ENCODE measurements around the gene STX11.

The STX11 gene

DNA sequence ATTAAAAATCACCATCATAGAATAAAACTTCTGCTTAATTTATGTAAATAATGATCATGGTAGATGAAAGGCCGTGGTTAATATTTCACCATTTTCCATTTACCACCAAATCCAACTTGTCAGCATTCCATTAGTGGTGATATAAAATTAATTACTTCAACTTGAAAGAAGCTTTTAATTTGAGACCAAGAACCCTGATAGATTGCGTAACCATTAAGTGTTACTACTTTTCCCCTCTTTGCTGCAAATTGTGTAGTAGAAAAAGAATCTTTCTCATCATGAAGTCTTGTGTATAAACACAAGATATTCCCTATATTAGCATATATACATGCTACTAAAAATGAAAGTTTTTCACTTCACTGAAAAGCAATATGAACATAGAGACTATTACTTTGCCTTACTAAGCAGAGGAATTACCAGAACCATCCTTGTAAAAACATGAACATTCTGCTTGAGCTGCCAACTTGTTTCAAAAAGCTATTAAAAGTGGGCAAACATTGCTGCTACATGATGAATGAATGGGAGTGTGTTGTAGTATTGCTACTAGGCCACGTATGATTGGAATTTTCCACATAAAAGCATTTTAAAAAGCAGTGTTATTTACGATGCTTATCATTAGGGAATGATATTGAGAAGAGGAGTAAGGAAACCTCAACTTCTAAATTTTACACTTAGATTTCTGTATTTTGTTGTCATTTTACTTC is 35.0 kb downstream of the STX11 start:
- H3K4me1 ChIP-seq (ENCODE audit: control extremely low read depth in 1 of 4, control insufficient read depth in 4 of 4, insufficient read depth in 4 of 4, low read length in 3 of 4), result peaks cover 0 to 7% (median 1%) of the 10 kb centered on the region in 4 experiments
- H3K9me3 ChIP-seq (ENCODE audit: control extremely low read depth in 1 of 5, control insufficient read depth in 4 of 5, insufficient read depth in 2 of 5, low read depth in 1 of 5, low read length in 4 of 5), result peaks cover 0 to 11% (median 4%) of the 10 kb centered on the region in 5 experiments
- no peak overlapping the region for H3K27ac ChIP-seq (ENCODE audit: insufficient read depth in 1 of 2, low read depth in 1 of 2, low read length in 2 of 2, poor library complexity in 1 of 2, severe bottlenecking in 2 of 2)
- POLR2A ChIA-PET, result no interaction called here
- no peak overlapping the region for H3K4me3 ChIP-seq (ENCODE audit: control insufficient read depth in 1 of 7, extremely low read depth in 1 of 7, insufficient read depth in 4 of 7, low read depth in 2 of 7, low read length in 6 of 7)
- no peak for DNase-seq
- no peaks in the 10 kb centered on the region for H3K27me3 ChIP-seq (replicated peaks in 2 of 5; ENCODE audit: control insufficient read depth in 4 of 5, insufficient read depth in 5 of 5, low read length in 4 of 5)
- H3K36me3 ChIP-seq (ENCODE audit: control insufficient read depth in 4 of 4, insufficient read depth in 4 of 4, low read length in 3 of 4), result peaks cover 4 to 16% (median 10%) of the 10 kb centered on the region in 4 experiments
- CTCF ChIA-PET, result interaction anchor here (0.6 kb wide), 1 partner anchor 10 kb away, joined by 3 read pairs; no protein-coding TSS in a partner anchor
- WGBS (ENCODE audit: insufficient coverage), result no CpG with 5 or more reads among the region's 4 CpGs

GRCh38 chr6:144186817-144187625 is 36.7 kb downstream of the STX11 start:
- peaks cover 0 to 11% (median 4%) of the 10 kb centered on the region in 5 experiments for H3K9me3 ChIP-seq (ENCODE audit: control extremely low read depth in 1 of 5, control insufficient read depth in 4 of 5, insufficient read depth in 2 of 5, low read depth in 1 of 5, low read length in 4 of 5)
- ChIA-PET POLR2A (no interaction called here), CTCF (interaction anchor here (1.6 kb wide), 1 partner anchor 77 kb away, joined by 3 read pairs; no protein-coding TSS in a partner anchor)
- H3K27ac ChIP-seq (ENCODE audit: insufficient read depth in 1 of 2, low read depth in 1 of 2, low read length in 2 of 2, poor library complexity in 1 of 2, severe bottlenecking in 2 of 2), result no peak overlapping the region
- H3K27me3 ChIP-seq (replicated peaks in 2 of 5; ENCODE audit: control insufficient read depth in 4 of 5, insufficient read depth in 5 of 5, low read length in 4 of 5), result no peaks in the 10 kb centered on the region
- peaks cover 0 to 7% (median 1%) of the 10 kb centered on the region in 4 experiments for H3K4me1 ChIP-seq (ENCODE audit: control extremely low read depth in 1 of 4, control insufficient read depth in 4 of 4, insufficient read depth in 4 of 4, low read length in 3 of 4)
- H3K36me3 ChIP-seq (ENCODE audit: control insufficient read depth in 4 of 4, insufficient read depth in 4 of 4, low read length in 3 of 4), result peaks cover 4 to 16% (median 10%) of the 10 kb centered on the region in 4 experiments
- no peak overlapping the region for H3K4me3 ChIP-seq (ENCODE audit: control insufficient read depth in 1 of 7, extremely low read depth in 1 of 7, insufficient read depth in 4 of 7, low read depth in 2 of 7, low read length in 6 of 7)
- no peak for DNase-seq
- WGBS (ENCODE audit: insufficient coverage), result 96% methylated on average over 77 of the region's 79 CpGs

DNA sequence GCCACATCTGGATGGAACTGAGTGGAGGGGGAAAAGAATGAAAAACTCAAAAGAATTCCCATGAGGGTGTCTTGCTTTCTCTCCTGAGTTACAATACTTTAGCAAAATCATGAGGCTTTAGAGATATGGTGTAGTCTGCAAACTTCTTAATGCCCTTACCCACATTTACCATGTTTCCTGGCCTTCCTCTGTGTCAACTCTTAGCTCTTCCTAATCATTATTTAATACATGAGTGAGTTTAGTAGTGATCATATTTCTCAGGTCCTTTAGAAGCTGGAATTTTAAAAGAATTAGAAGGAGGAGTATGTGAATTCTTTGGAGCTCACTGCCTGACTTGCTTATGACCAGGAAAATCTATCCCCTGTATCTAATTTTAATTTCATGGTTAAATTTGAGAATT is 39.0 kb downstream of the STX11 start:
- Histone ChIP-seq H3K9me3 (ENCODE audit: control extremely low read depth in 1 of 5, control insufficient read depth in 4 of 5, insufficient read depth in 2 of 5, low read depth in 1 of 5, low read length in 4 of 5) (peaks cover 0 to 11% (median 5%) of the 10 kb centered on the region in 5 experiments), H3K36me3 (ENCODE audit: control insufficient read depth in 4 of 4, insufficient read depth in 4 of 4, low read length in 3 of 4) (peaks cover 4 to 16% (median 10%) of the 10 kb centered on the region in 4 experiments), H3K27ac (ENCODE audit: insufficient read depth in 1 of 2, low read depth in 1 of 2, low read length in 2 of 2, poor library complexity in 1 of 2, severe bottlenecking in 2 of 2) (no peak overlapping the region), H3K27me3 (replicated peaks in 2 of 5; ENCODE audit: control insufficient read depth in 4 of 5, insufficient read depth in 5 of 5, low read length in 4 of 5) (no peaks in the 10 kb centered on the region), H3K4me1 (ENCODE audit: control extremely low read depth in 1 of 4, control insufficient read depth in 4 of 4, insufficient read depth in 4 of 4, low read length in 3 of 4) (no peaks in the 10 kb centered on the region), H3K4me3 (ENCODE audit: control insufficient read depth in 1 of 7, extremely low read depth in 1 of 7, insufficient read depth in 4 of 7, low read depth in 2 of 7, low read length in 6 of 7) (no peak overlapping the region)
- no peak for DNase-seq
- ChIA-PET POLR2A (no interaction called here), CTCF (interaction anchor here (0.7 to 0.8 kb wide), 2 partner anchors 33 to 89 kb away, joined by 3 read pairs; no protein-coding TSS in a partner anchor)

- WGBS (ENCODE audit: insufficient coverage), result 94% methylated on average over 2 of the region's 3 CpGs
- peaks cover 4 to 16% (median 10%) of the 10 kb centered on the region in 4 experiments for H3K36me3 ChIP-seq (ENCODE audit: control insufficient read depth in 4 of 4, insufficient read depth in 4 of 4, low read length in 3 of 4)
- H3K4me3 ChIP-seq (ENCODE audit: control insufficient read depth in 1 of 7, extremely low read depth in 1 of 7, insufficient read depth in 4 of 7, low read depth in 2 of 7, low read length in 6 of 7), result no peak overlapping the region
- DNase-seq, result no peak
- H3K27me3 ChIP-seq (replicated peaks in 2 of 5; ENCODE audit: control insufficient read depth in 4 of 5, insufficient read depth in 5 of 5, low read length in 4 of 5), result no peaks in the 10 kb centered on the region
- CTCF ChIA-PET, result interaction anchor here (0.9 to 1.2 kb wide), 2 partner anchors 26 to 29 kb away, joined by 3 read pairs; no protein-coding TSS in a partner anchor
- no peaks in the 10 kb centered on the region for H3K4me1 ChIP-seq (ENCODE audit: control extremely low read depth in 1 of 4, control insufficient read depth in 4 of 4, insufficient read depth in 4 of 4, low read length in 3 of 4)
- H3K9me3 ChIP-seq (ENCODE audit: control extremely low read depth in 1 of 5, control insufficient read depth in 4 of 5, insufficient read depth in 2 of 5, low read depth in 1 of 5, low read length in 4 of 5), result peaks cover 0 to 11% (median 5%) of the 10 kb centered on the region in 5 experiments
- POLR2A ChIA-PET, result interaction anchor here (0.9 kb wide), 1 partner anchor 40 kb away, joined by 3 read pairs; the partner anchor contains the start of gene STX11
- H3K27ac ChIP-seq (ENCODE audit: insufficient read depth in 1 of 2, low read depth in 1 of 2, low read length in 2 of 2, poor library complexity in 1 of 2, severe bottlenecking in 2 of 2), result no peak overlapping the region
Measured at GRCh38 chr6:144190080-144190479, 39.8 kb downstream of the STX11 start.

DNA sequence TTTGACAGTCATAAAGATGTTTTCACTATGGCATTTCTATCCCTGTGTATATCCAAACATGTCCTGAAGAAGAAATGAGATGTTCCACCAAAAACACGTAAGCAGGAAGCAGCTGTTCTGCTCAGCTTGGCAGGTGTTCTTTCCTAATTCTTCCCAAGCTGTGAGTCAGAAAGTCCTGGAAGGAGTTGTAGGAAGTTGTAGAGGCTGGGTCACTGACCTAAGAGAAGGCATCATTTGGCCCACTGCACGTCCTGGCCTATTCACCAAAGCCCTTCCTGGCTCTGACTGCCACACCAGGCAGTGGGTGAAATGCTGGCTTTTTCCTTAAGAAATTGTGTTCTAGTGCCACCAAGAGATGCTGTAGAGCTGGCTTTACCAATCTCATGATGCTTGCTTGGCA is 40.3 kb downstream of the STX11 start:
- ChIA-PET CTCF (interaction anchor here (0.9 to 1.2 kb wide), 2 partner anchors 26 to 28 kb away, joined by 3 read pairs; no protein-coding TSS in a partner anchor), POLR2A (interaction anchor here (0.9 kb wide), 1 partner anchor 40 kb away, joined by 3 read pairs; the partner anchor contains the start of gene STX11)
- peaks cover 4 to 16% (median 10%) of the 10 kb centered on the region in 4 experiments for H3K36me3 ChIP-seq (ENCODE audit: control insufficient read depth in 4 of 4, insufficient read depth in 4 of 4, low read length in 3 of 4)
- 75% methylated on average over 1 of the region's 2 CpGs for WGBS (ENCODE audit: insufficient coverage)
- no peak overlapping the region for H3K4me3 ChIP-seq (ENCODE audit: control insufficient read depth in 1 of 7, extremely low read depth in 1 of 7, insufficient read depth in 4 of 7, low read depth in 2 of 7, low read length in 6 of 7)
- H3K27me3 ChIP-seq (replicated peaks in 2 of 5; ENCODE audit: control insufficient read depth in 4 of 5, insufficient read depth in 5 of 5, low read length in 4 of 5), result no peaks in the 10 kb centered on the region
- no peak overlapping the region for H3K27ac ChIP-seq (ENCODE audit: insufficient read depth in 1 of 2, low read depth in 1 of 2, low read length in 2 of 2, poor library complexity in 1 of 2, severe bottlenecking in 2 of 2)
- H3K4me1 ChIP-seq (ENCODE audit: control extremely low read depth in 1 of 4, control insufficient read depth in 4 of 4, insufficient read depth in 4 of 4, low read length in 3 of 4), result no peaks in the 10 kb centered on the region
- peaks cover 0 to 11% (median 5%) of the 10 kb centered on the region in 5 experiments for H3K9me3 ChIP-seq (ENCODE audit: control extremely low read depth in 1 of 5, control insufficient read depth in 4 of 5, insufficient read depth in 2 of 5, low read depth in 1 of 5, low read length in 4 of 5)
- DNase-seq, result no peak

DNA sequence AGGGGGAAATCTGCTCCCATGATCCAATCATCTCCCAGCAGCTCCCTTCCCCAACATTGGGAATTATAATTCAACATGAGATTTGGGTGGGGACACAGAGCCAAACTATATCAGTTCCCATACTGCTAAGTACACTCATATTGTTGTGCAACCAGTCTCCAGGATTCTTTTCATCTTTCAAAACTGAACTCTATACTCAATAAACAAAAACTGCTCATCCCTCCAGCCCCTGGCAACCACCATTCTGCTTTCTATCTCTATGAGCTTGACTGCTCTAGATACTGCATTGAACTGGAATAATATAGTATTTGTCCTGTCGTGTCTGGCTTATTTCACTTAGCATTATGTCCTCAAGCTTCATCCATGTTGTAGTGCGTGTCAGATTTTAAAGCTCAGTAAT is 42.9 kb downstream of the STX11 start:
- POLR2A ChIA-PET, result interaction anchor here (0.7 kb wide), 1 partner anchor 25 kb away, joined by 3 read pairs; no protein-coding TSS in a partner anchor
- DNase-seq, result no peak
- Histone ChIP-seq H3K36me3 (ENCODE audit: control insufficient read depth in 4 of 4, insufficient read depth in 4 of 4, low read length in 3 of 4) (no peaks in the 10 kb centered on the region), H3K9me3 (ENCODE audit: control extremely low read depth in 1 of 5, control insufficient read depth in 4 of 5, insufficient read depth in 2 of 5, low read depth in 1 of 5, low read length in 4 of 5) (peaks cover 0 to 4% (median 1%) of the 10 kb centered on the region in 5 experiments), H3K27me3 (replicated peaks in 2 of 5; ENCODE audit: control insufficient read depth in 4 of 5, insufficient read depth in 5 of 5, low read length in 4 of 5) (no peaks in the 10 kb centered on the region), H3K27ac (ENCODE audit: insufficient read depth in 1 of 2, low read depth in 1 of 2, low read length in 2 of 2, poor library complexity in 1 of 2, severe bottlenecking in 2 of 2) (no peak overlapping the region), H3K4me3 (ENCODE audit: control insufficient read depth in 1 of 7, extremely low read depth in 1 of 7, insufficient read depth in 4 of 7, low read depth in 2 of 7, low read length in 6 of 7) (no peak overlapping the region), H3K4me1 (ENCODE audit: control extremely low read depth in 1 of 4, control insufficient read depth in 4 of 4, insufficient read depth in 4 of 4, low read length in 3 of 4) (peaks cover 0 to 4% (median 0%) of the 10 kb centered on the region in 4 experiments)
- WGBS (ENCODE audit: insufficient coverage), result no CpG with 5 or more reads among the region's 2 CpGs
- CTCF ChIA-PET, result no interaction called here

Data from common myeloid progenitor, CD34-positive (primary cell).